Measurements from ENCODE around the gene JPT2.

The JPT2 gene, protein sequence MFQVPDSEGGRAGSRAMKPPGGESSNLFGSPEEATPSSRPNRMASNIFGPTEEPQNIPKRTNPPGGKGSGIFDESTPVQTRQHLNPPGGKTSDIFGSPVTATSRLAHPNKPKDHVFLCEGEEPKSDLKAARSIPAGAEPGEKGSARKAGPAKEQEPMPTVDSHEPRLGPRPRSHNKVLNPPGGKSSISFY

DNA sequence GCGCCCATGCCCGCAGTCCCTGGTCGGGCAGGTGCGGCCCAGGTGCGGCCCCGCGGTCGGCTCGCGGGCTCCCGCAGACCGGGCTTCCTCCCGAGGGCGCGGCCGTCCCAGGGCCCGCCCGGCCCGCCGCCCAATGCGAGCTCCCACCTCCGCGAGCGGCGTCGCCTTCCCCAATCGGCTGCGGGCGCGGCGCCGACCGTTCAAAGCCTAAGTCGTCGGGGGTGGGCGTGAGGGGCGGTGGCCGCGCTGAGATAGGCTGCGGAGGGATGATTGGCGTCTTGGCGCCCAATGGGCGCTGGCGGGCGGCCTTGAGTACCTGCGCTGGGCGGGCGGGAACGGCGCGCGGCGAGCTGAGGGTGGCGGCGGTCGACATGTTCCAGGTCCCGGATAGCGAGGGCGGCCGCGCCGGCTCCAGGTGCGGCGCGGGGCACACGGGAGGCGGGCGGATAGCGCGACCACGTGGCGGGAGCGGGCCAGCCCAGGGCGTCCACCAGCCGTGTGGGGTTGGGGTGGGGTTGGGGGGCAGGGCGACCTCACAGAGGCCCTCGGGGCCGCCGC is at the start of gene JPT2:
JPT2 (plus strand) TSS at position 338 of the 558 bp plus-strand sequence; CDS start at position 372, 34 bp downstream.
- DNase-seq, result peak; percentile 82

DNA sequence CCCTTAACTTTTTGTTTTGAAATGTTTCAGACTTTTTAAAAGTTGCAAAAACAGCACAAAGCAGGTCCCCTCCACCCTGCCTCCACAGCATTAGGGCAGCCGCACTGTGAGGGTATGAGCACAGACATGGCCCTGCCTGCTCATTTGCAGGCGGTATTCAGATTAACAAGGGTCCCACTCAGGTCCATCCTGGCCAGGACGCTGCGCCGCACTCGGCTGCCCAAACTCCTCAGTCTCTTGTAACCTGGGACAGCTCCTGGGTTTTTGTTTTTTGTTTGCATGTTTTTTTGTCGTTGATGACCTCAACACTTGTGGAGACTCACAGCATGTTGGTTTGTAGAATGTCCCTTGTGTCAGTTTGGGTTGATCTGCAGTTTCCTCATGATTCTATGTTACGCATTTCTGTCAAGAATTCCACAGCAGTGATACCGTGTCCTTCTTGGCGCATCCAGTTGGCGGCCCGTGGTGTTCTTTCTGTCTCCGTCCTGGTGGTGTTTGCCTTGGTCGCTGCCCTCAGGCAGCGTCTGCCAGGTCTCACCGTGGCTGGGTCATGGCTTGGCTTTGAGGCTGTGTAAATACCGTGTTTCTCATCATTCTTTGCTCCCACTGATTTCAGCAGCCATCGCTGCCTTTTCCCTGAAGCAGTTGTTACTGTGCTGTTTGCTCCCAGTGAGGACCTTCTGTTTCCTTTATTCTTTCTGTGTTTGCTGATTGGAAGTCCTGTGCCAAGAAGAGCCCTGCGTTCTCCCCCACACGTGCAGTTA is 47.4 kb upstream of the JPT2 start:
- no peak for DNase-seq

DNA sequence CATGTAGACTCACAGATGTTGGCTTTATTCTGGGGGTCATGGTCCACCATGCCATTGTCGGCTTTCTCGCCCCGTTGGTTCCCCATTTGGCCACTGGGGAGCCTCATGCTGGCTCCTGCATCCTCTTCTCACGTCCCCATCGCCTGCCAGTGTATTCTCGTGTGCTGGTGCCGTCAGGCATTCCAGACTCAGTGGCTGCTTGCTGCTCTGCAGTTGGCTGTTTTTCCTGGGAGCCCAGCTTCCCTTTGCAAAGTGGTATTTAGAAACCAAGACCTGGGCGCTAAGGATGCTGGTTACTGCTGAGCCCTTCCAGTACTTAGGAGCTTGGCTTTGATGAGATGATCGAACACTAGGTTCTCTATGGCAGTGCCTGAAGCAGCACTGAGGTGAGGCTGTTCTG is 46.8 kb upstream of the JPT2 start:
- DNase-seq, result no peak

DNA sequence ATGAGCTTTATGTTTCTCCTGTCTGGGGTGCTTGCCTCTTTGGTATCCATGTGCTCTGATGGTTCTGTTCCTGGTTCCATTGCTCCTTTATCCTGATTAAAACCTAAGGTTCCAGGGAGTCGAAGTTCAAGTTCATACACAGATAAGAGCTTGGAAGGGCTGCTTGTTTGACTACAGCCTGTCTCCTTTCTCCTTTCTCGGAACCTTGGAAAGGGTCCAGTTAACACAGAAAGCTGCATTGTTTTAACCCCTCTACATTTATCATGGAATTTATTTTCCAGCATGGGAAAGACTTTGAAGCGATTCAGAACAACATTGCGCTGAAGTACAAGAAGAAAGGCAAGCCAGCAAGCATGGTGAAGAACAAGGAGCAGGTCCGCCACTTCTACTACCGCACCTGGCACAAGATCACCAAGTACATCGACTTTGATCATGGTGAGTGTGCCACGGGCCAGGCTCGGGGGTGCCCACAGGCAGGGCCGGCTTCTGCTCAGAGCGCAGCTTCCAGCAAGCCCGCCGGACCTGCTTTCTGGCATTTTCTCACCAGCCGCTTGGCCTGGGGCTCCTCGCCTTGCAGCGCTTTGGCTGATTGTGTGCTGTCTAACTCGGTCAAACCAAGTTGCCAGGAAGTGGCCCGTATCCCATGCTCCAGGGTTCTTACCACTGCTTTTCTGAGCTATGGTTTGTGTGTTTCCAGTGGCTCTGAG is 46.0 kb upstream of the JPT2 start:
- DNase-seq, result no peak

DNA sequence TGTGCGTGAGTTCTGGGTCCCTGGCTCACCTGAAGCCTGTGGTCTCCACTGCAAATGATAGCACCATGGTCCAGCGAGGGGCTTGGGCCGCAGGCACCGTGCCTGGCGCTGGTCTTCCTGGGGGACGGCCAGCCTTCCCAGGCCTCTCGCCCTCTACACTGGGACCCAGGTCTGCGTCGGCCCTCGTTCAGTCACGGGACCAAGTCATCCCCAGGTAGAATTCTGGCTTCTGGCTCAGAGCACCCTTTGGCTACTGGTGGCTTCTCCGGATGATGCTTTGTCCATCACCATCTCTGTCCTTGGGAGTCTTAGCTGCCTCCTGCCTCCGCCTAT is 45.5 kb upstream of the JPT2 start:
- no peak for DNase-seq

DNA sequence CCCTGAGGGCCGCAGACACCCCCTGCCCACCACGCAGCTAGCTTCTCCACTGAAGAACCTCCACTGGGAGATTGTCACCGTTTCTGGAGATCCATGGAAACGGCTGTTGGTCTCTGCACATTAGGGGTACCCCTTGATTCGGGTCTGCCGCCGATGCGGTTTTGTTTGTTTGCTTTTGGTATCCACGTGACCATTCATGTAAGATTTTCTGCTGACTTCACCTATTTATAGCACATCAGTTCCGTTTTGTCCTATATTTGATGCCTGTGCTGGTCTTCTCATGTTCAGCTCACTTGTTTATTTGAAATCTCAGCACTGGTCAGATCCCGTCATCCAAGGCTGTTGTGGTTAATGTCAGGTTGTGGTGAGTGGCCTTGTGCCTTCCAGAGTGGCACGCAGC is 44.8 kb upstream of the JPT2 start:
- DNase-seq, result no peak

DNA sequence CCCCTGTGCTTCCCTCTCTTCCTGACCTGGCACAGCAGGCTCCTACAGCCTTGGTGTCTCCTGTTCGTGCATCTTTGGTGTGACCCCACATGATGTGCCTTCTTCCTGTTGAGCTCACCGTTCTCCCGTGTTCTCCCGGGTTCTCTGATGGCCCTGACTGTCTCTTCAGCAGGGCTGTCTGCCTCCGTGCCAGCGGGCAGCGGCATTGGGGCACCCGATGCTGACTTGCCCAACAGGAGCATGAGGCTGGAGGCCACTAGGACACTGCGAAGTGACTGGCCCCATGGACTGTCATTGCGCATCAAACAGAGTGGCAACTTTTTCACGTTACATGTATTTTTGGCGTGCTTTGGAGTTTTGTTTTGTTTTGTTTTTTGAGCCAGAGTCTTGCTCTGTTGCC is 43.5 kb upstream of the JPT2 start:
- no peak for DNase-seq

DNA sequence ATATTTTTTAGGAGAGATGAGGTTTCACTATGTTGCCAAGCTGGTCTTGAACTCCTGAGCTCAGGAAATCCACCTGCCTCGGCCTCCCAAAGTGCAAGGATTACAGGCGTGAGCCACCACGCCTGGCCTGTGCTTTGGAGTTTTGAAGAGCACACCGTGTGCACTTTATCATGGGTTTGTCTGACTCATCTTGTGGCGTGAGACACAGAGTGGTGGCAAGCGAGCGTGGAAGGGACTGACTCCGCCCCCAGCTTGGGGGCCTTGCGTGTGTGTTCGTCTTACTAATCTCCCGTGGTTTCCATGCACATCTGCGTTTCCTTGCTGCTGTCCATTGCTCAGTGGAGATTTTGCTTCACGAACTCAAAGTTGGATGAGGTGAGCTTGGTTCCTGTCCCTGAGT is 43.0 kb upstream of the JPT2 start:
- no peak for DNase-seq

DNA sequence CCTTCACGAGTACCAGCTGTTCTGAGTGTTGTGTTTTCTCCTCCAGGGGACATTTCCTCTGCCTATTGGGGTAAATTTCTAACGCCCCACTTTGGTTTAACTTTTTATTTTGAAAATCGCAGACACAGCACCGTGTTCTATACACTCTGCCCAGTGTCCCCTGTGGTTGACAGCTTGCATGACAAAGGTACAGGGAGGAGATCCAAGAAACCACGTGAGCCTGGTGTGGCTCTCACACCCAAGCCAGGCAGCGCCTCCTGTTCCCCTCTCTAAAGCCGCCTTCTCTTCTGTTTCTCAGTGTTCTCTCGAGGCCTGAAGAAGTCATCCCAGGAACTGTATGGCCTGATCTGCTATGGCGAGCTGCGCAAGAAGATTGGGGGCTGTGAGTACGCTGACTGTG is 40.6 kb upstream of the JPT2 start:
- no peak for DNase-seq

DNA sequence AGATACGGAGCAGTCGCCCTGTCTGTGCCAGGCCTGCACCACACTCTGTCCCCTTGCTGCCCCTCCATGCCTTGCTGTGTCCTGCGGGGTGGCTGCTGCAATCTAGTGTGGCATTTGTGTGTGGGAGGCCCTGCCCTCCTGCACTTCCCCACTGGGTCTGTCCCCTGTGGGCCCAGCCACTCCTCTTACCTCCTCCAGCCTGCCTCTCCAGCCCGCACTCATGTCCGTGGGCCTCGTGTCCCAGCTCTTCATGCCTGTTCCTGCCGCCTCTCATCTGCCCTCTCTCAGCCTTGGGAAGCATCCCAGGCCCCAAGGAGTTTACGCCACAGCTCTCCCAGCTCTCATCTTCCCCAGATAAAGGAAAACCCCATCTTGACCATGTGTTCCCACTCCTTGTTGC is 39.3 kb upstream of the JPT2 start:
- no peak for DNase-seq

DNA sequence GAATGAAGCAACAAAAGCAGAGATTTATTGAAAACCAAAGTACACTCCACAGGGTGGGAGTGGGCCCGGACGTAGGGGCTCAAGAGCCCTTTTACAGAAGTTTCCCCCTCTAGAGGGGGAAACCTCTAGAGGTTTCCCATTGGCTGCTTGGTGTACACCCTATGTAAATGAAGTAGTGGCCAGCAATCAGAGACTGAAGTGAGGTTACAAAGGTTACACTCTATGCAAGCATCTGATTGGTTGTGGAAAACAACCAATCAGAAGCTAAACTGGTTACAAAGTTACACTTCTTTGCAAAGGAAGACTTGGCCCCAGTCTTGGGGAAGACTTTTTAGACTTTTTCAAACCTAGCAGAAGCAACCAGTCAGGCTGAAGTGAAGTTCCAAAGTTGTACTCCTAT is 38.8 kb upstream of the JPT2 start:
- no peak for DNase-seq

DNA sequence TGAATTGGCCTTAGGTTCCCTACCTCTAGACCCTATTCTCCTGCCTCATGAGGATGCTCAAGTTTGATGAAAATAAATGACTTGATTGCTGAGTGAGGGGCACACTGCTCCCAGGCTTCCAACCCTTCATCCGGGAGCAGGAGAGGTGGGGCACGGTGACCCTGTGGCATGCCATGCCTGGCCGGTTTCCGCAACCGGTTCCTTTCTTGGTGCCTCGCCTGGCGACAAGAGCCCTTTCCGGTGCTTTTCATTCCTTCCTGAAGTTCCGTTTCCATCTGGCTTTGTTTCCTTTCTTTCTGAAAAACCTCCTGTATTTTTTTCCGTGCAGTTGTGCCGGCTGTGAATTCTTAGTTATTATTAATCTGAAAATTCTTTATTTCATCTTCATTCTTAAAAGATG is 38.2 kb upstream of the JPT2 start:
- no peak for DNase-seq

DNA sequence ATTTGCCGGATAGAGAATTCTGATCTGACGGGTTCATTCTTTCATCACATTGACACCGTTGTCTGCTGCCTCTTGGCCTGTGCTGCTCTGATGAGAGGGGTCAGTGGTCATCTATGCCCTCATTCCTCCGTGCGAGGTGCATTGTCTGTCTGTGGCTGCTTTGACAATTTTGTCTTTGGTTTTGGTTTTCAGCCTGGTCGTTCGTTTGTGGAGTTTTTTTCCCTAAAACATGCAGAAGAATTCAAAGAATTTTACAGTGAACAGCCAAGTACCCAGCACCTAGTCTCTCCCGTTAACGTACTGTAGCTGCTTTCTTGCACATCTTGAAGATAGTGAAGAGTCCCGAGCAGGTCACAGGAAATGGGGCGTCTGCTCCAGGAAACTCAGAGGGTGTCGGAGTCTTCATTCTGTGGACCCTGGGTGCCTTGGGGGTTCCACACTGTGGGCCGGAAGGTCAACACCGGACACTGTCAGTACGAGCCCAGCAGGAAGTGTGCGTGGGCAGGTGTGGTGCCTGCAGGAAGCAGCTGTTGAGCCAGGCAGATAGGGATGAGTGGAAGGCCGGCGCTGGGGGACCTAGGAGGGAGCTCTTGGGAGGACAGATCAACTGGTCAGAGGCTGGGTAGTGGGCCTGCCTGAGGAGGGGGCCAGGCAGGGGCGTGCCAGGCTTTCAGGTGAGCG is 37.7 kb upstream of the JPT2 start:
- no peak for DNase-seq

DNA sequence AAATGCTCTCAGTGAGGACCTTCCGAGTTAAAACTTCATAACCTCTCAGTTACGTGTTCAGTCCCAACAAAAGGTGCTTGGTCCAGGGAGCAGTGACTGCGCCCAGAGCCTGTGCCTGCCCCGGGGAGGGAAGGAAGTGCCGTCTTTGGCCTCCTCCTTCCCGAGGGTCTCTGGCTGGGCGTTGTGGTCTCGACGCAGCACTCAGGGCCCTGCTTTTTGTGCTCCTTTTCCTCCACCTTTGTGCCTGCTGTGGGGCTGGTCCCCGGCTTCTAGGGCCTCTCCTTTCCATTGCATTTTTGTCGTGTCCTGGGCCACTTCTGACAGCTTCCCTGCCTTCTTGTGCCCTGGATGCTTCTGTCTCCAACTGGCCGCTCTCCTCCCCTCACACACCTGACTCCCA is 36.8 kb upstream of the JPT2 start:
- no peak for DNase-seq

DNA sequence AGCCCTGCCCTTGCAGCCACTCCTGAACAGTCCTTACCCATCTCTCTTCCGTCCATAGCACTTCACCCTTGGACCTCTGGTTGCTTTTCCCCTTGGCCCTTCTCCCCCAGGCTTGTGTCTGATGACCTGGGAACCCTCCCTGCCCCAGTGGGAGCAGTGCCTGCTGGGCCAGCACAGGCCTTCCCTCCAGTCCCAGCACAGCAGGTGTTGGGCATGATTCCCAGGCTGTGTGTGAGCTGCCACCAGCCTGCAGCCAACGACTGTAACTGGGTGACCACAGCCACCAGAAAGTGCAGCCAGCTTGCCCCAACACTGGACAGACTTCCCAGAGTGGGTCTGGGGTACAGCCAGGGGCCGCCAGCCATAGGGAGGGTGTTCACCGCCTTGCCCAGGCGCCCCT is 35.9 kb upstream of the JPT2 start:
- no peak for DNase-seq

DNA sequence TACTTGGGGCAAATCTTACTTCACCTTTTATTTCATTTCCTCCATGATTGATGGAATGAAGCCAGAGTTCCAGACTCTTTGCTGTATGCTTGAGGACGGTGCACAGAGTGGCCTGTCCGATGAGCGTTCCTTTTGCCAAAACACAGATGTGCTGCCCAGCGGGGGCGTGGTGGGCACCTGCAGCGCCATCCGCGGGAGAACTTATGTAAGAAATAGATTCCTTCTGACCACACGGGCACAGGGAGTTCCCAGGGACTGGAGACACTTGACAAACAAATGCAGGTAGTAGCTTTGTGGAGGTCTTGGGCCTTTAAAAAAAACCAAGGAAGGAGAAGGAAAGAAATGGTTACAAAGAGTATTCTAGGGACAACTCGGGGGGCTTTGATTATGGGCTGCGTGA is 35.3 kb upstream of the JPT2 start:
- no peak for DNase-seq

DNA sequence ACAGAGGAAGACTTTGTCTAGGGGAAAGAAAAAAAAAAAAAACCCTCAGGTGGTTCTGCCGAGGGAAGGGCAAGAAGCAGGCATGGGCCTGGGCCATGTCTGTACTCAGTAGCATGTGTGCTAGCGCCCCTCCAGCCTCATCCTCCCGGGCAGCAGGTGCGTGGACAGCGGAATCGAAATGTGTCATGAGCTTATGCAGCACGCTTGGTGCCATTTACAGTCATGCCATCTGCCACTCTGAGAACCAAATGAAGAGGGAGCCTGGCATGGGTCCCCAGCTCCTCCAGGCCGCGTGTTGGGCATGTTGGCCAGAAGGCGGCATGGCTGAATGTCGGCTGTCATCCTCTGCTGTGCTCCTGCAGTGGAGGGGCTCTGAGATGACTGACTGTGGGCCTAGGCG is 34.6 kb upstream of the JPT2 start:
- no peak for DNase-seq

DNA sequence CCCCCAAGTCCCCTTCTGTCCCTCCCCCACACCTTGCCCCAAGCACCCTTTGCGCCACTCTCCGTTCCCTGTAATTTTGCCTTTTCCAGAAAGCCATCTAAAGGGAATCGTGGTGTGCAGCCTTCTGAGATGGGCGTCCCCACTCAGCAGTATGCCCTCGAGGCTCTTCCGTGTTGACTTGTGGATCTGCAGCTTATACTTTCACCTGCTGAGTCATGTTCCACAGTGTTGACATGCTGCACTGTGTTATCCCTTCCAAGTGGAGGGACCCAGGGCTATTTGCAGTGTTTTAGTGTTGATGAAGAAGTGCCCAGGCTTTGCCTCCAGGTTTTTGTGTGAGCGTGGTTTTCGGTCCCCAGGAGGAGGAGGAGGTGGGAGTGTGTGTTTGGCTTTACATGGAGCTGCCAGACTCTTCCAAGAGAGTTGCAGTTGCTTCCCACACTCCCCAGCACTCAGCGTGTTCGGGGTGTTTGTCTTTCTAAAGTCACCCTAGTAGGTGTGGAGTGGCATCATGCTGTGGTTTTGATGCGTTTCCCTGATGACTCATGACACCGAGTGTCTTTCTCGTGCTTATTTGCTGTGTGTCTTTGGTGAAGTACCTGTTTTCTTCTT is 32.1 kb upstream of the JPT2 start:
- no peak for DNase-seq

DNA sequence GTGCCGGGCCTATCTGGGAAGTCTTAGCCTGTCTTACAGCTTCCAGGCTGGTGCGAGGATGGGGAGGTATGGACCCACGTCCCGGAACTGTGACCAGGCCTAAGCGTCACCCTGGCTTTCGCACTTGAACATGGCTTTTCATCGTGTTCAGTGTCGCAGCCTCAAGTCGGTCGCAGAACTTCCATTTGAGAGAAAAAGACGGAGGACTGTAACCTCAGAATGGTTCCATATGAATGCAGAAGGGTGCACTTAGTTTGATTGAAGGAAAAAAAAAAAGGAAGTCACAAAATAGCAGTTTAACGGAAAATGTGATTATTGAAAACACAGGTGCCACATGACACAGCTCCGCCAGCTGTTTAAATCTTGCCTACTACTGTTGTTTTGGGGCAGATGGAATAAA is 30.2 kb upstream of the JPT2 start:
- no peak for DNase-seq

DNA sequence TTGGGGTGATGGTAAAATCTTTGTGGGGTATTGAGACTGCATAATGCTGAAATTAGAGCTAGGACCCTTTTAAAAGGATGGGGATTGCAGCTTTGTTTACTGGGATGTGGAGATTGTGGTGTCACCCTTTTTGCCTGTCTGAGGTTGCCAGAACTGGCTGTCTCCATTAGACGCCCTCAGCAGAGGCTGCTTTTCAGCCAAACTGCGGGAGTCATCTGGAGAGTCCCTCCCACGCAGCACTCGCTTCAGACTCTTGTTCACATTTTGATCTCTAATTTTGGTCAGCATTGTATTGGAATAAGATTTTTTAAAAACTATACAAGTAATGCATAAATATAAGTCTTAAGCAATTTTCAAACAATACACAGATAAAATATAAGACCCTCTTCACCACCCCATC is 27.9 kb upstream of the JPT2 start:
- DNase-seq, result no peak

DNA sequence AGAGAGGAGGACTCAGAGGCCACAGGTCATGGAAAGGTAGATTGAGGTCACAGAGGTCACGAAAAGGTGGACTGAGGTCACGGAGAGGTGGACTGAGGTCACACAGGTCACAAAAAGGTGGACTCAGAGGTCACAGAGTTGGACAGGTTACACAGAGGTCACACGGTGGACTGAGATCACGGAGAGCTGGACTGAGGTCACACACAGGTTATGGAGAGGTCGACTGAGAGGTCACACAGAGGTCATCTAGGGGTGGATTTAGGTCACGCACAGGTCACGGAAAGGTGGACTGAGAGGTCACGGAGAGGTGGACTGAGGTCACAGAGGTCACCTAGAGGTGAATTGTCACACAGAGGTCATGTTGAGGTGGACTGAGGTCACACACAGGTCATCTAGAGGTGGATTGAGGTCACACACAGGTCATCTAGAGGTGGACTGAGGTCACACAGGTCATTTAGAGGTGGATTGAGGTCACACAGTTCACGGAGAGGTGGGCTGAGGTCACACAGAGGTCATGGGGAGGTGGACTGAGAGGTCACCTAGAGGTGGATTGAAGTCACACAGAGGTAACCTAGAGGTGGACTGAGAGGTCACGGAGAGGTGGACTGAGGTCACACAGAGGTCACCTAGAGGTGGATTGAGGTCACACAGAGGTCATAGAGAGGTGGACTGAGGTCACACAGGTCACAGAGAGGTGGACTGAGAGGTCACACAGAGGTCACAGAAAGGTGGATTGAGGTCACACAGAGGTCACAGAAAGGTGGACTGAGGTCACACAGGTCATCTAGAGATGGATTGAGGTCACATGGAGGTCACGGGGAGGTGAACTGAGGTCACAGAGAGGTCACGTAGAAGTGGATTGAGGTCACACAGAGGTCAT is 26.7 kb upstream of the JPT2 start:
- DNase-seq, result no peak

DNA sequence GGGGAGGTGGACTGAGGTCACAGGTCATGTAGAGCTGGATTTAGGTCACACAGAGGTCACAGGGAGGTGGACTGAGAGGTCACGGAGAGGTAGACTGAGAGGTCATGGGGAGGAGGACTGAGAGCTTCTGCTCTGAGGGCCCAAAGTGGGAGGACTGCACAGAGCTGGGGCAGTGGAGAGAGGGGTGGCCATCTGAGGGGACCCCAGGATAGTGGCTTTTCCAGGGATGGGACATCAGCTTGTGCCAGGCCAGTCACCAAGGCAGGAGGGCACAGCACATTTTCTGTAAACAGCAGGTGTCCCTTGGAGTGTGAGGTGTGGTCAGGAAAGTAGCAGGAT is 26.1 kb upstream of the JPT2 start:
- no peak for DNase-seq

All from NCI-H2081 treated with DMSO at 0.1 percent for 48 hours (cell line).